WTC11 (cell line): ENCODE measurements around the gene OR5H1. TPM values are rescaled to one million over a fixed set of nuclear protein-coding genes. Genes with fewer than 3 reads are reported as not detected.
"Not testable (repeated sequence)": the region's sequence is repeated elsewhere in the genome, so short reads cannot be mapped to it uniquely, and the experiment has no call there.

Experiments used
- ATAC-seq: fragments of 200-7000 bp; cut with Tn5 transposase; 2 replicates; pipeline ENCODE4 v1.10.0; 2021; ENCODE audit warnings: mild to moderate bottlenecking, moderate library complexity
- CTCF ChIA-PET: fragments of 300-600 bp; sonication (Branson Sonifier 250); formaldehyde crosslinking; loops from one replicate; lab custom pipeline; 2021; ENCODE audit warnings: antibody characterized with exemption; lab: Charles Lee
- POLR2A ChIA-PET: fragments of 350-600 bp; sonication (Branson Sonifier 250); formaldehyde crosslinking; loops from one replicate; lab custom pipeline; 2021; ENCODE audit warnings: antibody characterized with exemption; lab: Charles Lee
- DNase-seq: peaks from one replicate; pipeline ENCODE4 v3.0.0; 2021; ENCODE audit warnings: low spot score
- H3K27ac Mint-ChIP-seq: 2 replicates; pipeline ENCODE4 v1.8.0; 2021; ENCODE audit warnings: mixed read lengths
- H3K27me3 Mint-ChIP-seq: 2 replicates; pipeline ENCODE4 v1.8.0; 2021; ENCODE audit warnings: low read depth, mild to moderate bottlenecking, moderate library complexity, mixed read lengths
- H3K36me3 Mint-ChIP-seq: 2 replicates; pipeline ENCODE4 v1.8.0; 2021; ENCODE audit warnings: mixed read lengths
- H3K4me1 Mint-ChIP-seq: 2 replicates; pipeline ENCODE4 v1.8.0; 2022; ENCODE audit warnings: mixed read lengths
- H3K4me3 Mint-ChIP-seq: 2 replicates; pipeline ENCODE4 v1.8.0; 2021; ENCODE audit warnings: mild to moderate bottlenecking, moderate library complexity, mixed read lengths
- H3K9me3 Mint-ChIP-seq: 2 replicates; pipeline ENCODE4 v1.8.0; 2021; ENCODE audit warnings: mixed read lengths
- CDX4 ChIP-seq: fragments of 250-450 bp; sonication (Bioruptor Pico); IDR thresholded peaks from 2 replicates; pipeline ENCODE4 v1.9.0; 2021; ENCODE audit warnings: moderate library complexity, mild to moderate bottlenecking, inconsistent platforms, borderline replicate concordance
- CREB1 ChIP-seq: sonication (generic); formaldehyde crosslinking; IDR thresholded peaks from 2 replicates; pipeline ENCODE4 v1.8.0; 2023; ENCODE audit warnings: mild to moderate bottlenecking, missing genetic modification reagents
- E2F4 ChIP-seq: sonication (generic); formaldehyde crosslinking; IDR thresholded peaks from 2 replicates; pipeline ENCODE4 v1.8.1; 2022; ENCODE audit warnings: low read depth, mild to moderate bottlenecking, moderate library complexity, missing genetic modification reagents, borderline replicate concordance
- ETV6 ChIP-seq: sonication (generic); formaldehyde crosslinking; IDR thresholded peaks from 2 replicates; pipeline ENCODE4 v1.8.1; 2022; ENCODE audit warnings: mild to moderate bottlenecking, missing genetic modification reagents
- JAZF1 ChIP-seq: fragments of 250-450 bp; sonication (Bioruptor Pico); IDR thresholded peaks from 2 replicates; pipeline ENCODE4 v1.9.0; 2021; ENCODE audit warnings: moderate library complexity, mild to moderate bottlenecking, inconsistent platforms
- NFATC4 ChIP-seq: fragments of 250-450 bp; sonication (Bioruptor Pico); IDR thresholded peaks from 2 replicates; pipeline ENCODE4 v1.9.0; 2021; ENCODE audit warnings: mild to moderate bottlenecking
- NFYB ChIP-seq: sonication (generic); formaldehyde crosslinking; conservative IDR thresholded peaks from 2 replicates; pipeline ENCODE4 v1.8.0; 2022; ENCODE audit warnings: low read depth, missing genetic modification reagents
- NR1H2 ChIP-seq: sonication (generic); formaldehyde crosslinking; IDR thresholded peaks from 2 replicates; pipeline ENCODE4 v1.9.0; 2021; ENCODE audit warnings: mild to moderate bottlenecking, moderate library complexity, missing genetic modification reagents
- ZBTB21 ChIP-seq: sonication (generic); formaldehyde crosslinking; IDR thresholded peaks from 2 replicates; pipeline ENCODE4 v1.8.1; 2023; ENCODE audit warnings: mild to moderate bottlenecking, missing genetic modification reagents, borderline replicate concordance
- ZNF138 ChIP-seq: sonication (generic); formaldehyde crosslinking; conservative IDR thresholded peaks from 2 replicates; pipeline ENCODE4 v1.8.1; 2022; ENCODE audit warnings: mild to moderate bottlenecking, moderate library complexity, missing genetic modification reagents
- ZNF281 ChIP-seq: sonication (generic); formaldehyde crosslinking; IDR thresholded peaks from 2 replicates; pipeline ENCODE4 v1.8.0; 2023; ENCODE audit warnings: mild to moderate bottlenecking, missing genetic modification reagents
- ZNF317 ChIP-seq: sonication (generic); formaldehyde crosslinking; IDR thresholded peaks from 2 replicates; pipeline ENCODE4 v1.8.1; 2023; ENCODE audit warnings: low read depth, mild to moderate bottlenecking, moderate library complexity, missing genetic modification reagents, borderline replicate concordance
- total RNA-seq: library from RNA; stranded (reverse); gene quantifications from 3 replicates; pipeline ENCODE4 v1.2.3, GENCODE V29; 2021
- TF ChIP-seq, protein P1 (sequence below): sonication (generic); formaldehyde crosslinking; IDR thresholded peaks from 2 replicates; pipeline ENCODE4 v1.8.1; 2023; ENCODE audit warnings: mild to moderate bottlenecking, missing genetic modification reagents, moderate library complexity
- TF ChIP-seq, protein P2 (sequence below): sonication (generic); formaldehyde crosslinking; IDR thresholded peaks from 2 replicates; pipeline ENCODE4 v1.8.1; 2023; ENCODE audit warnings: mild to moderate bottlenecking, missing genetic modification reagents
- TF ChIP-seq, protein P3 (sequence below): fragments of 250-450 bp; sonication (Bioruptor Pico); IDR thresholded peaks from 2 replicates; pipeline ENCODE4 v1.9.0; 2021; ENCODE audit warnings: mild to moderate bottlenecking, borderline replicate concordance

Gene OR5H1
- total RNA-seq, 1 experiment from 2014 or later = 0.02 TPM

GRCh38 chr3:98148751-98149150 lies 18.2 kb downstream of the OR5H1 start:
- Mint-ChIP-seq H3K27me3 (no peaks in the 10 kb centered on the region; the same call in 1 of the 2 replicates), H3K27ac (no peak overlapping the region), H3K4me1 (no peaks in the 10 kb centered on the region), H3K4me3 (no peak overlapping the region), H3K36me3 (no peaks in the 10 kb centered on the region), H3K9me3 (peaks cover 12% of the 10 kb centered on the region)
- ATAC-seq (no peak), DNase-seq (no peak)
- TF ChIP-seq E2F4 (no peak), JAZF1 (CRISPR knock-in tag) (no peak), CREB1 (CRISPR knock-in tag) (no peak), NR1H2 (CRISPR knock-in tag) (no peak)
- TF ChIP-seq, protein P1, sequence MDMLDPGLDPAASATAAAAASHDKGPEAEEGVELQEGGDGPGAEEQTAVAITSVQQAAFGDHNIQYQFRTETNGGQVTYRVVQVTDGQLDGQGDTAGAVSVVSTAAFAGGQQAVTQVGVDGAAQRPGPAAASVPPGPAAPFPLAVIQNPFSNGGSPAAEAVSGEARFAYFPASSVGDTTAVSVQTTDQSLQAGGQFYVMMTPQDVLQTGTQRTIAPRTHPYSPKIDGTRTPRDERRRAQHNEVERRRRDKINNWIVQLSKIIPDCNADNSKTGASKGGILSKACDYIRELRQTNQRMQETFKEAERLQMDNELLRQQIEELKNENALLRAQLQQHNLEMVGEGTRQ (CRISPR knock-in tag) = no peak
- ChIA-PET CTCF (no interaction called here), POLR2A (no interaction called here)

- H3K4me3 Mint-ChIP-seq, CTCF ChIA-PET, ATAC-seq, H3K27me3 Mint-ChIP-seq, DNase-seq, H3K27ac Mint-ChIP-seq, H3K4me1 Mint-ChIP-seq, H3K36me3 Mint-ChIP-seq, POLR2A ChIA-PET: not testable (repeated sequence)
- H3K9me3 Mint-ChIP-seq = peaks cover 12% of the 10 kb centered on the region
Measured at GRCh38 chr3:98149456-98149855, 18.9 kb downstream of the OR5H1 start.

- ATAC-seq = no peak
- Mint-ChIP-seq H3K4me1 (no peaks in the 10 kb centered on the region), H3K27me3 (no peaks in the 10 kb centered on the region), H3K36me3 (peaks cover 4% of the 10 kb centered on the region; the same call in 1 of the 2 replicates), H3K4me3 (no peak overlapping the region), H3K9me3 (peaks cover 12% of the 10 kb centered on the region), H3K27ac (no peak overlapping the region)
- DNase-seq = no peak
- TF ChIP-seq, protein P2, sequence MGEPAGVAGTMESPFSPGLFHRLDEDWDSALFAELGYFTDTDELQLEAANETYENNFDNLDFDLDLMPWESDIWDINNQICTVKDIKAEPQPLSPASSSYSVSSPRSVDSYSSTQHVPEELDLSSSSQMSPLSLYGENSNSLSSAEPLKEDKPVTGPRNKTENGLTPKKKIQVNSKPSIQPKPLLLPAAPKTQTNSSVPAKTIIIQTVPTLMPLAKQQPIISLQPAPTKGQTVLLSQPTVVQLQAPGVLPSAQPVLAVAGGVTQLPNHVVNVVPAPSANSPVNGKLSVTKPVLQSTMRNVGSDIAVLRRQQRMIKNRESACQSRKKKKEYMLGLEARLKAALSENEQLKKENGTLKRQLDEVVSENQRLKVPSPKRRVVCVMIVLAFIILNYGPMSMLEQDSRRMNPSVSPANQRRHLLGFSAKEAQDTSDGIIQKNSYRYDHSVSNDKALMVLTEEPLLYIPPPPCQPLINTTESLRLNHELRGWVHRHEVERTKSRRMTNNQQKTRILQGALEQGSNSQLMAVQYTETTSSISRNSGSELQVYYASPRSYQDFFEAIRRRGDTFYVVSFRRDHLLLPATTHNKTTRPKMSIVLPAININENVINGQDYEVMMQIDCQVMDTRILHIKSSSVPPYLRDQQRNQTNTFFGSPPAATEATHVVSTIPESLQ (CRISPR knock-in tag) = no peak
- no peak for TF ChIP-seq ZNF317 (CRISPR knock-in tag)
- TF ChIP-seq ZNF281 = no peak
- TF ChIP-seq, protein P1 (CRISPR knock-in tag) = no peak
- TF ChIP-seq, protein P3, sequence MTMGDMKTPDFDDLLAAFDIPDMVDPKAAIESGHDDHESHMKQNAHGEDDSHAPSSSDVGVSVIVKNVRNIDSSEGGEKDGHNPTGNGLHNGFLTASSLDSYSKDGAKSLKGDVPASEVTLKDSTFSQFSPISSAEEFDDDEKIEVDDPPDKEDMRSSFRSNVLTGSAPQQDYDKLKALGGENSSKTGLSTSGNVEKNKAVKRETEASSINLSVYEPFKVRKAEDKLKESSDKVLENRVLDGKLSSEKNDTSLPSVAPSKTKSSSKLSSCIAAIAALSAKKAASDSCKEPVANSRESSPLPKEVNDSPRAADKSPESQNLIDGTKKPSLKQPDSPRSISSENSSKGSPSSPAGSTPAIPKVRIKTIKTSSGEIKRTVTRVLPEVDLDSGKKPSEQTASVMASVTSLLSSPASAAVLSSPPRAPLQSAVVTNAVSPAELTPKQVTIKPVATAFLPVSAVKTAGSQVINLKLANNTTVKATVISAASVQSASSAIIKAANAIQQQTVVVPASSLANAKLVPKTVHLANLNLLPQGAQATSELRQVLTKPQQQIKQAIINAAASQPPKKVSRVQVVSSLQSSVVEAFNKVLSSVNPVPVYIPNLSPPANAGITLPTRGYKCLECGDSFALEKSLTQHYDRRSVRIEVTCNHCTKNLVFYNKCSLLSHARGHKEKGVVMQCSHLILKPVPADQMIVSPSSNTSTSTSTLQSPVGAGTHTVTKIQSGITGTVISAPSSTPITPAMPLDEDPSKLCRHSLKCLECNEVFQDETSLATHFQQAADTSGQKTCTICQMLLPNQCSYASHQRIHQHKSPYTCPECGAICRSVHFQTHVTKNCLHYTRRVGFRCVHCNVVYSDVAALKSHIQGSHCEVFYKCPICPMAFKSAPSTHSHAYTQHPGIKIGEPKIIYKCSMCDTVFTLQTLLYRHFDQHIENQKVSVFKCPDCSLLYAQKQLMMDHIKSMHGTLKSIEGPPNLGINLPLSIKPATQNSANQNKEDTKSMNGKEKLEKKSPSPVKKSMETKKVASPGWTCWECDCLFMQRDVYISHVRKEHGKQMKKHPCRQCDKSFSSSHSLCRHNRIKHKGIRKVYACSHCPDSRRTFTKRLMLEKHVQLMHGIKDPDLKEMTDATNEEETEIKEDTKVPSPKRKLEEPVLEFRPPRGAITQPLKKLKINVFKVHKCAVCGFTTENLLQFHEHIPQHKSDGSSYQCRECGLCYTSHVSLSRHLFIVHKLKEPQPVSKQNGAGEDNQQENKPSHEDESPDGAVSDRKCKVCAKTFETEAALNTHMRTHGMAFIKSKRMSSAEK (CRISPR knock-in tag) = no peak
- no peak for TF ChIP-seq NFATC4 (CRISPR knock-in tag)
- no peak for TF ChIP-seq ETV6 (CRISPR knock-in tag)
- TF ChIP-seq CDX4 (CRISPR knock-in tag) = no peak
- no peak for TF ChIP-seq NFYB (CRISPR knock-in tag)
- TF ChIP-seq ZNF138 = no peak
- no peak for TF ChIP-seq ZBTB21
- ChIA-PET CTCF (no interaction called here), POLR2A (no interaction called here)
Measured at GRCh38 chr3:98151241-98151640, 20.7 kb downstream of the OR5H1 start.
